Endothelial cell of umbilical vein (primary cell): ENCODE results near the gene NSD1. TPM values are rescaled to one million over a fixed set of nuclear protein-coding genes. Genes with fewer than 3 reads are reported as not detected.

ENCODE experiments used
- BruUV-seq: library from RNA; stranded (reverse); fragments of 400-500 nt; replicated peaks from 2 replicates; lab custom pipeline; 2021; lab: Mats Ljungman, UMichigan
- CTCF ChIA-PET: fragments of 300-600, 350-600 bp; sonication (Branson Sonifier 250); formaldehyde crosslinking; loops from one replicate; lab custom pipeline; 2021; ENCODE audit warnings: antibody characterized with exemption, inconsistent platforms; lab: Charles Lee
- POLR2A ChIA-PET: fragments of 300-600, 350-600 bp; sonication (Branson Sonifier 250); formaldehyde crosslinking; loops from one replicate; lab custom pipeline; 2021; ENCODE audit warnings: antibody characterized with exemption, inconsistent platforms; lab: Charles Lee
- DNase-seq: peaks from one replicate; pipeline ENCODE4 v3.0.0-alpha.2; 2011; ENCODE audit warnings: low read depth, low spot score
- FAIRE-seq: peaks from 2 replicates; lab custom pipeline; 2011; peaks lifted over from hg19 to GRCh38; lab: Jason Lieb, UNC
- H2AFZ ChIP-seq: 2 replicates; pipeline ENCODE4 v1.6.0; 2012; ENCODE audit warnings: low read depth, low read length, control low read depth, inconsistent platforms
- H3K27ac ChIP-seq: 2 replicates; pipeline ENCODE4 v1.5.1; 2011; ENCODE audit warnings: low read depth, mild to moderate bottlenecking, control low read depth, low read length, moderate library complexity; ENCODE audit not compliant: insufficient read depth
- H3K27me3 ChIP-seq, 2 experiments: 2 replicates each; pipeline versions ENCODE4 v1.6.0 to v1.6.1; 2011; ENCODE audit warnings: low read length in 2 of 2, mixed read lengths in 1 of 2; ENCODE audit not compliant: control insufficient read depth in 2 of 2, insufficient read depth in 2 of 2
- H3K36me3 ChIP-seq, 2 experiments: 2 replicates in 1 of 2; 3 replicates in 1 of 2; pipeline ENCODE4 v1.5.1; 2011; ENCODE audit warnings: low read length in 2 of 2, mild to moderate bottlenecking in 1 of 2, moderate library complexity in 1 of 2; ENCODE audit not compliant: control insufficient read depth in 2 of 2, insufficient read depth in 2 of 2; ENCODE audit errors: extremely low read depth in 1 of 2
- H3K4me1 ChIP-seq: 3 replicates; pipeline ENCODE4 v1.5.1; 2011; ENCODE audit warnings: mild to moderate bottlenecking, low read length; ENCODE audit not compliant: control insufficient read depth, insufficient read depth; ENCODE audit errors: extremely low read depth
- H3K4me2 ChIP-seq: 2 replicates; pipeline ENCODE4 v1.6.1; 2011; ENCODE audit warnings: low read length, control low read depth, mixed read lengths; ENCODE audit not compliant: insufficient read depth
- H3K4me3 ChIP-seq, 3 experiments: fragments of 200-600 bp in 1 of 3; sonication (generic), shearing (Covaris generic) in 1 of 3; replicated peaks in 1 of 3; 2 replicates each; pipeline ENCODE4 v1.5.1; 2011 to 2016; ENCODE audit warnings: control low read depth in 3 of 3, low read length in 3 of 3, mild to moderate bottlenecking in 2 of 3, inconsistent platforms in 1 of 3, low read depth in 1 of 3, moderate library complexity in 1 of 3; ENCODE audit not compliant: insufficient read depth in 1 of 3
- H3K79me2 ChIP-seq: 2 replicates; pipeline ENCODE4 v1.6.0; 2012; ENCODE audit warnings: low read length, inconsistent platforms; ENCODE audit not compliant: control insufficient read depth, insufficient read depth
- H3K9ac ChIP-seq: replicated peaks from 2 replicates; pipeline ENCODE3; 2011; ENCODE audit warnings: low read length, control low read depth; ENCODE audit not compliant: insufficient read depth; ENCODE audit errors: extremely low read depth
- H3K9me1 ChIP-seq: replicated peaks from 3 replicates; pipeline ENCODE4 v1.6.0; 2011; ENCODE audit warnings: mild to moderate bottlenecking, low read length; ENCODE audit not compliant: control insufficient read depth, insufficient read depth; ENCODE audit errors: extremely low read depth
- H3K9me3 ChIP-seq: replicated peaks from 2 replicates; pipeline ENCODE4 v1.5.1; 2012; ENCODE audit warnings: low read length, inconsistent platforms; ENCODE audit not compliant: control insufficient read depth, insufficient read depth
- H4K20me1 ChIP-seq: replicated peaks from 2 replicates; pipeline ENCODE3; 2011; ENCODE audit warnings: mild to moderate bottlenecking, low read length; ENCODE audit not compliant: control insufficient read depth, insufficient read depth; ENCODE audit errors: extremely low read depth
- EZH2 ChIP-seq: IDR thresholded peaks from 2 replicates; pipeline ENCODE4 v1.6.1; 2012; ENCODE audit warnings: borderline replicate concordance, low read depth, mild to moderate bottlenecking, moderate library complexity, low read length, inconsistent platforms; ENCODE audit not compliant: severe bottlenecking
- FOS ChIP-seq: IDR thresholded peaks from 2 replicates; pipeline ENCODE4 v1.6.1; 2011; ENCODE audit warnings: mild to moderate bottlenecking, low read length, moderate library complexity, borderline replicate concordance; ENCODE audit not compliant: insufficient read depth
- GATA2 ChIP-seq: IDR thresholded peaks from 2 replicates; pipeline ENCODE4 v1.7.0; 2011; ENCODE audit warnings: low read depth, mild to moderate bottlenecking, moderate library complexity, mixed read lengths, low read length; ENCODE audit not compliant: insufficient read length, insufficient read depth
- JUN ChIP-seq: IDR thresholded peaks from 2 replicates; pipeline ENCODE4 v1.6.1; 2011; ENCODE audit warnings: borderline replicate concordance, low read depth; ENCODE audit not compliant: insufficient read length, insufficient read depth
- POLR2AphosphoS5 ChIP-seq: IDR thresholded peaks from 2 replicates; pipeline ENCODE4 v1.6.1; 2012; ENCODE audit warnings: low read depth, mild to moderate bottlenecking, control low read depth, low read length, moderate library complexity; ENCODE audit not compliant: insufficient read depth
- dilution Hi-C: fragments of 300-500 bp; cut with MboI; formaldehyde crosslinking; loops from one replicate; pipeline ENCODE4 v1.15.0; 2019; ENCODE audit warnings: low sequenced_read_pairs; ENCODE audit not compliant: extremely low pct_ligation_motif_present
- intact Hi-C: fragments of 100-400 bp; cut with micrococcal nuclease; formaldehyde crosslinking; loops from one replicate; pipeline ENCODE4 v1.10.0; 2022
- polyA plus RNA-seq, 4 experiments: library from polyadenylated mRNA; depleted of rRNA in 3 of 4; stranded (reverse) in 3 of 4; unstranded in 1 of 4; fragments of >200 nt; gene quantifications; 2 replicates each; pipeline versions ENCODE4 v1.2.1 to v1.2.3, GENCODE V29; 2011 to 2012; ENCODE audit warnings: missing spikeins in 1 of 4
- total RNA-seq: library from RNA; stranded (reverse); gene quantifications from 2 replicates; pipeline ENCODE4 v1.2.3, GENCODE V29; 2021
- TF ChIP-seq, protein P1 (sequence below): IDR thresholded peaks from 2 replicates; pipeline ENCODE4 v1.6.1; 2011; ENCODE audit not compliant: insufficient read depth, insufficient read length

NSD1 gene
- total and polyA plus RNA-seq, 2 donors (not counting 3 experiments of a cell fraction or from before 2014, with no cell fraction given) = 14.4 to 90.4 TPM

DNA sequence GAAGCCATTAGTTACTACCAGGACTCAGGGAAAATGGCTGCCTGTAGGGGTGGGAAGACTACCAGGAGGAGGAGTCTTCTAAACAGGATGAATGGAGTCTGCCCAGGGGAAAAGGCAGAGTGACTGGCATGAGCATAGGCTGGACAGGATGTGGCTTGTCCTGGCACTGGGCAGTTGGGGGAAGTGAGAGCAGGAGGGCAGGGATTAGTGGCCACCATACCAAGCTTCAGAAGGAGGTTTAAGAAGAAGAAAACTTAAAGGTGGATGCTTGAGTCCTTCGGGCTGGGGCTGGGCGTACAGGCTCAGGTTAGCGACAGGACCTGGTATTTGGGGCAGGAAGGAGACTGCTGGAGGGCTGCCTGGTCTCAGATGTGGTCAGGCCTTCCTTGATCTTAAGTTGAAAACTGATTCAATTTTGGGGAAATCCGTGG, 5.0 kb upstream of the NSD1 start:
- no peak for FAIRE-seq
- H3K4me1 ChIP-seq = peaks cover 15% of the 10 kb centered on the region
- POLR2A ChIA-PET = no interaction called here
- H3K9me3 ChIP-seq = no peaks in the 10 kb centered on the region
- no peaks in the 10 kb centered on the region for H4K20me1 ChIP-seq
- DNase-seq = no peak
- no peaks in the 10 kb centered on the region for H3K27me3 ChIP-seq
- TF ChIP-seq, protein P1, sequence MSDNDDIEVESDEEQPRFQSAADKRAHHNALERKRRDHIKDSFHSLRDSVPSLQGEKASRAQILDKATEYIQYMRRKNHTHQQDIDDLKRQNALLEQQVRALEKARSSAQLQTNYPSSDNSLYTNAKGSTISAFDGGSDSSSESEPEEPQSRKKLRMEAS = no peak
- TF ChIP-seq FOS = no peak
- H3K4me2 ChIP-seq = no peak overlapping the region
- BruUV-seq = no TSS peak
- H3K4me3 ChIP-seq = no peak overlapping the region
- intact Hi-C loops (no loop called here), dilution Hi-C loops (no loop called here)
- H3K36me3 ChIP-seq = no peaks in the 10 kb centered on the region
- H3K9me1 ChIP-seq = no peaks in the 10 kb centered on the region
- H3K9ac ChIP-seq = no peak overlapping the region
- no peaks in the 10 kb centered on the region for H3K79me2 ChIP-seq
- CTCF ChIA-PET = interaction anchor here (1.0 kb wide), 1 partner anchor 10 kb away, joined by 4 read pairs; no protein-coding TSS in a partner anchor
- no peak overlapping the region for H3K27ac ChIP-seq
- H2AFZ ChIP-seq = peak overlapping the region; percentile 73

DNA sequence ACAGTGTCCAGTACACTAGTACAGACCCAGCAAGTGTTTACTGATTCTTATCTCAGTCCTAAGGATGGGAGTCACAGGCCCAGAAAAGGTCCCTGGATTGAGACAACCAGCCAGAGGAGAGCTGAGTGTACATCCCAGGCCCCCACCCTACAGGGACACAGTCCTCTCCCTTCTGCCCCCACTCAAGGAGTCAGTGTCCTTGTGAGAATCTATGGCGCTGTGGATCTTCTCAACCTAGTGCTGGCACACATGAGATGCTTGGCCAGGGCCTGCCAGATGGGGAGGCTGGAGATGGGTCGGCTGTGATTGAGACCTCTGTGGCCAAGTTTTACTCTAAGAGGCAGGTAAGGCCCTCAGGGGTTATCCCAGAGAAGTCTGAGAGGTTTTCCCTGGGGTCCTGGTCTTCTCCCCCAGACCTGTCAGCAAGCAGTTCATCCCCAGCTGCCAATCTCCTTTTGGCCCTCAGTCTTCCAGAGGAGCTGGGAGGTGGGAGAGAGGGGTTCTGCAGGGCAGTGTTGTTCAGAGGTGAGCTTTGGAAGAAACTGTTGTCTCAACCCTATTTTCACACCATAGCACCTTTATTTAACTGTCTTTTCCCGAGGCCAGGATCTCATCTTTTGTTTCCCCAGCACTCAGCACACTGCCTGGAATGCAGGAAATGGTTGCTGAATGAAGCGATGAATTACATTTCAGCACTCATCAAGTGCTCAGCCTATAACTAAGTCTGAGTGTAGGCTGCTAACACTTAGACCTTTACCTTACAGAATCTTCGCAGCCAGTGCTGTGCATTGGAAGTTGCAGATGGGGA, 3.2 kb upstream of the NSD1 start:
- Histone ChIP-seq H3K4me2 (no peak overlapping the region), H3K9me1 (no peaks in the 10 kb centered on the region), H3K36me3 (peaks cover 0 to under 1% of the 10 kb centered on the region in 2 experiments), H3K79me2 (peaks cover 11% of the 10 kb centered on the region), H3K4me3 (no peak overlapping the region), H4K20me1 (no peaks in the 10 kb centered on the region), H3K9me3 (no peaks in the 10 kb centered on the region), H2AFZ (no peak overlapping the region), H3K27me3 (no peaks in the 10 kb centered on the region), H3K27ac (no peak overlapping the region), H3K4me1 (peaks cover 23% of the 10 kb centered on the region), H3K9ac (no peak overlapping the region)
- peak; percentile 30 for DNase-seq
- CTCF ChIA-PET = interaction anchor here (1.0 to 1.4 kb wide), 2 partner anchors 17 to 59 kb away, joined by 3 to 5 read pairs; no protein-coding TSS in a partner anchor
- POLR2A ChIA-PET = no interaction called here
- intact Hi-C loops = loop anchor here (5.0 kb wide), 1 partner anchor 172 kb away; the partner anchor contains the start of genes PRELID1 and RAB24
- FAIRE-seq = peak; percentile 83
- BruUV-seq = no TSS peak
- TF ChIP-seq JUN (no peak), GATA2 (peak; percentile 17), POLR2AphosphoS5 (no peak), FOS (no peak), EZH2 (no peak)
- TF ChIP-seq, protein P1 = no peak
- dilution Hi-C loops = no loop called here
